PC-9 (cell line): ENCODE measurements around the gene KCNH4. TPM values are rescaled to one million over a fixed set of nuclear protein-coding genes. Genes with fewer than 3 reads are reported as not detected.

Experiments used
- Bru-seq: library from RNA; stranded (reverse); fragments of 400-500 nt; gene quantifications from one replicate; lab custom pipeline; 2021; lab: Mats Ljungman, UMichigan
- BruChase-seq, 2 experiments: library from RNA; stranded (reverse); fragments of 400-500 nt; gene quantifications; one replicate each; lab custom pipeline; 2021; lab: Mats Ljungman, UMichigan
- BruUV-seq: library from RNA; stranded (reverse); fragments of 400-500 nt; replicated peaks from 2 replicates; lab custom pipeline; 2021; lab: Mats Ljungman, UMichigan
- CTCF ChIA-PET: fragments of 300-600 bp; sonication (Branson Sonifier 250); formaldehyde crosslinking; loops from one replicate; lab custom pipeline; 2022; ENCODE audit warnings: antibody characterized with exemption; lab: Charles Lee
- POLR2A ChIA-PET: fragments of 300-600 bp; sonication (Branson Sonifier 250); formaldehyde crosslinking; loops from one replicate; lab custom pipeline; 2022; ENCODE audit warnings: antibody characterized with exemption; ENCODE audit not compliant: unreplicated experiment; lab: Charles Lee
- DNase-seq, 2 experiments: peaks; one replicate each; pipeline versions ENCODE4 v3.0.0 to v3.0.0-alpha.2; 2015 to 2022; ENCODE audit warnings: mixed read lengths in 1 of 2
- H2AFZ ChIP-seq: fragments of 200-600 bp; sonication (generic); 2 replicates; pipeline ENCODE4 v1.8.1; 2017; ENCODE audit warnings: antibody characterized with exemption
- H3F3A ChIP-seq: fragments of 200-600 bp; sonication (generic); 2 replicates; pipeline ENCODE4 v1.8.1; 2017; ENCODE audit warnings: antibody characterized with exemption, mild to moderate bottlenecking, low read depth; ENCODE audit not compliant: insufficient read depth
- H3K27ac ChIP-seq: fragments of 200-600 bp; sonication (generic); 2 replicates; pipeline ENCODE4 v1.6.1; 2016; ENCODE audit warnings: mixed run types
- H3K27me3 ChIP-seq: fragments of 200-600 bp; sonication (generic); 2 replicates; pipeline ENCODE4 v1.6.1; 2016; ENCODE audit warnings: low read depth, mixed run types; ENCODE audit not compliant: insufficient read depth
- H3K36me3 ChIP-seq: fragments of 200-600 bp; sonication (generic); 2 replicates; pipeline ENCODE4 v1.6.1; 2016; ENCODE audit warnings: low read depth, mixed run types
- H3K4me1 ChIP-seq: fragments of 200-600 bp; sonication (generic); replicated peaks from 2 replicates; pipeline ENCODE4 v1.6.1; 2016; ENCODE audit warnings: mixed run types; ENCODE audit not compliant: insufficient read depth
- H3K4me2 ChIP-seq: fragments of 200-600 bp; sonication (generic); 2 replicates; pipeline ENCODE4 v1.6.1; 2017; ENCODE audit warnings: mixed run types
- H3K4me3 ChIP-seq: fragments of 200-600 bp; sonication (generic); 2 replicates; pipeline ENCODE4 v1.6.1; 2016; ENCODE audit warnings: mixed run types
- H3K79me2 ChIP-seq: fragments of 200-600 bp; sonication (generic); 2 replicates; pipeline ENCODE4 v1.6.1; 2017; ENCODE audit warnings: low read depth, mixed run types
- H3K9me2 ChIP-seq: fragments of 200-600 bp; sonication (generic); 2 replicates; pipeline ENCODE4 v1.8.1; 2017; ENCODE audit warnings: mild to moderate bottlenecking; ENCODE audit not compliant: insufficient read depth
- H3K9me3 ChIP-seq: fragments of 200-600 bp; sonication (generic); 2 replicates; pipeline ENCODE4 v1.8.1; 2016; ENCODE audit warnings: low read depth; ENCODE audit not compliant: insufficient read depth
- H4K20me1 ChIP-seq: fragments of 200-600 bp; sonication (generic); 2 replicates; pipeline ENCODE4 v1.8.1; 2017; ENCODE audit not compliant: insufficient read depth
- EZH2 ChIP-seq: fragments of 200-600 bp; sonication (generic); IDR thresholded peaks from 2 replicates; pipeline ENCODE4 v1.8.0; 2017; ENCODE audit warnings: antibody characterized with exemption, low read depth
- intact Hi-C: fragments of 100-400 bp; cut with micrococcal nuclease; formaldehyde crosslinking; loops from one replicate; pipeline ENCODE4 v1.10.0; 2022; ENCODE audit not compliant: unreplicated experiment
- long read RNA-seq: library from polyadenylated mRNA; stranded (forward); transcript quantifications from one replicate; pipeline ENCODE4 v2.0.0, GENCODE V29; 2022
- total RNA-seq: library from RNA; stranded (reverse); gene quantifications from 2 replicates; pipeline ENCODE4 v1.2.3, GENCODE V29; 2021
- TF ChIP-seq, protein P1 (sequence below): fragments of 200-600 bp; sonication (generic); conservative IDR thresholded peaks from 2 replicates; pipeline ENCODE4 v1.6.1; 2017; ENCODE audit warnings: mixed run types, antibody characterized with exemption, mild to moderate bottlenecking, moderate library complexity

KCNH4 gene
- not detected in 2 replicates for total RNA-seq
- not detected for Bru-seq, nascent RNA
- not detected for BruChase-seq, experiment 1, labeled RNA remaining after a 2-hour chase
- BruChase-seq, experiment 2, labeled RNA remaining after a 6-hour chase: not detected
- long read RNA-seq: 0 reads

DNA sequence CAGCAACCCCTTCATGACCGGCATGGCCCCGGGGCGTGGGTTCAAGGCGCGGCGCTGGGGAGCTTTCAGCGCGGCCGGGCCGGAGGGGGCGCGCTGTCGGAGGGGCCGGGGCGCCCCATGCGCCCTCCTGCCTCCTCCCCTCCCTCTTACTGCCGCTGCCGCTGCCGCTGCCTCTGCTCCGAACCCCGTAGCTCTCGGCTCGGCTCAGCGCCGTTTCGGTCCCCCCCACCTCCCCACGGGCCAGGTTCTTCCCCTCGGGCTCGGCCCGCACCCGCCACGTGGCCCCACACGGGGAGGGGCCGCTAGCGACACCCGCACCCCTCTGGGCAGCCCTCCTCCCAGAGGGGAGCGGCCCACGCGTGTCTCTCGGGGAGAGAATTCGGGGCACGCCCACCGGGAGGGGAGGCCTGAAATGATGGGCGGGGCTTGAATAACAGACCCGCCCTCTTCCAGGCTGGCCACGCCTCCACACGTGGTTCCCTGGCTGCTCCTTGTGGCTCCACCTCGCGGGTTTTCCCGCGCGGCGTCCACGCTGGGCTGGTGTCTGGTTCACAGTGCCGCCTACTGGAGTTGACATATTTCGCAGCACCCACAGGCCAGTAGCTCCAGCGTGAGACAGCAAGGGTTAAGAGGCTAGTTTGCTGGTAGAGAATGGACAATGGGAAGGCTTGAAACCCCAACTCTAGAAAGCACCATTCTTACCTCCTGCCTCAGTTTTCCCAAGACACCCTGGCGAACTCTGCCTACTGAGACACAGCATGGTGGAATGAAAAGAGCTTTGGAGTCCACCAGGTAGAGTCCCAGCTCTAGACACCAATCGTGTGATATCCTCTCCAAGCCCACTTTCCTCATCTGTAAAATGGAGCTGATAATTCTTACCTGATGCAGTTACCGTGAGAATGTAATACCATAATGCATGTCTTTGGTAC lies at the start of gene KCNH4:
KCNH4 (minus strand) TSS at position 221 of the 929 bp plus-strand sequence; CDS start at position 24, 197 bp downstream.
- Histone ChIP-seq H4K20me1 (no peaks in the 10 kb centered on the region), H3K27ac (no peak within 1 kb of the TSS), H3K4me2 (no peak within 1 kb of the TSS), H3K36me3 (no peaks in the 10 kb centered on the region), H3K9me2 (no peaks in the 10 kb centered on the region), H3K4me3 (no peak within 1 kb of the TSS), H2AFZ (no peak within 1 kb of the TSS), H3K79me2 (no peaks in the 10 kb centered on the region), H3F3A (peaks cover 19% of the 10 kb centered on the region; the same call in 1 of the 2 replicates), H3K9me3 (no peaks in the 10 kb centered on the region), H3K4me1 (peaks cover 19% of the 10 kb centered on the region; the same call in 1 of the 2 replicates), H3K27me3 (peaks cover 22% of the 10 kb centered on the region)
- intact Hi-C loops: no loop called here
- POLR2A ChIA-PET: no interaction called here
- DNase-seq: no peak
- CTCF ChIA-PET: interaction anchor here (0.6 kb wide), 1 partner anchor 75 kb away, joined by 10 read pairs; no protein-coding TSS in a partner anchor
- no TSS peak for BruUV-seq
- no peak for TF ChIP-seq EZH2
- TF ChIP-seq, protein P1, sequence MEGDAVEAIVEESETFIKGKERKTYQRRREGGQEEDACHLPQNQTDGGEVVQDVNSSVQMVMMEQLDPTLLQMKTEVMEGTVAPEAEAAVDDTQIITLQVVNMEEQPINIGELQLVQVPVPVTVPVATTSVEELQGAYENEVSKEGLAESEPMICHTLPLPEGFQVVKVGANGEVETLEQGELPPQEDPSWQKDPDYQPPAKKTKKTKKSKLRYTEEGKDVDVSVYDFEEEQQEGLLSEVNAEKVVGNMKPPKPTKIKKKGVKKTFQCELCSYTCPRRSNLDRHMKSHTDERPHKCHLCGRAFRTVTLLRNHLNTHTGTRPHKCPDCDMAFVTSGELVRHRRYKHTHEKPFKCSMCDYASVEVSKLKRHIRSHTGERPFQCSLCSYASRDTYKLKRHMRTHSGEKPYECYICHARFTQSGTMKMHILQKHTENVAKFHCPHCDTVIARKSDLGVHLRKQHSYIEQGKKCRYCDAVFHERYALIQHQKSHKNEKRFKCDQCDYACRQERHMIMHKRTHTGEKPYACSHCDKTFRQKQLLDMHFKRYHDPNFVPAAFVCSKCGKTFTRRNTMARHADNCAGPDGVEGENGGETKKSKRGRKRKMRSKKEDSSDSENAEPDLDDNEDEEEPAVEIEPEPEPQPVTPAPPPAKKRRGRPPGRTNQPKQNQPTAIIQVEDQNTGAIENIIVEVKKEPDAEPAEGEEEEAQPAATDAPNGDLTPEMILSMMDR: no peak

- Histone ChIP-seq H3K36me3 (0 out of 2 replicates have a peak, but pooled peaks cover 5% of the 10 kb centered on the region), H3K79me2 (no peaks in the 10 kb centered on the region), H3K4me2 (no peak overlapping the region), H3K27me3 (no peaks in the 10 kb centered on the region), H3K4me1 (0 out of 2 replicates have a peak, but pooled peaks cover 6% of the 10 kb centered on the region), H3K9me2 (no peaks in the 10 kb centered on the region), H2AFZ (no peak overlapping the region), H3K9me3 (no peaks in the 10 kb centered on the region), H3F3A (peaks cover 5% of the 10 kb centered on the region; the same call in 1 of the 2 replicates), H3K27ac (no peak overlapping the region), H3K4me3 (no peak overlapping the region), H4K20me1 (no peaks in the 10 kb centered on the region)
- CTCF ChIA-PET: no interaction called here
- no TSS peak for BruUV-seq
- DNase-seq: no peak
- POLR2A ChIA-PET: no interaction called here
- TF ChIP-seq, protein P1: no peak
- no peak for TF ChIP-seq EZH2
- intact Hi-C loops: no loop called here
Measured at GRCh38 chr17:42230225-42230624, 49.3 kb upstream of the KCNH4 start.

DNA sequence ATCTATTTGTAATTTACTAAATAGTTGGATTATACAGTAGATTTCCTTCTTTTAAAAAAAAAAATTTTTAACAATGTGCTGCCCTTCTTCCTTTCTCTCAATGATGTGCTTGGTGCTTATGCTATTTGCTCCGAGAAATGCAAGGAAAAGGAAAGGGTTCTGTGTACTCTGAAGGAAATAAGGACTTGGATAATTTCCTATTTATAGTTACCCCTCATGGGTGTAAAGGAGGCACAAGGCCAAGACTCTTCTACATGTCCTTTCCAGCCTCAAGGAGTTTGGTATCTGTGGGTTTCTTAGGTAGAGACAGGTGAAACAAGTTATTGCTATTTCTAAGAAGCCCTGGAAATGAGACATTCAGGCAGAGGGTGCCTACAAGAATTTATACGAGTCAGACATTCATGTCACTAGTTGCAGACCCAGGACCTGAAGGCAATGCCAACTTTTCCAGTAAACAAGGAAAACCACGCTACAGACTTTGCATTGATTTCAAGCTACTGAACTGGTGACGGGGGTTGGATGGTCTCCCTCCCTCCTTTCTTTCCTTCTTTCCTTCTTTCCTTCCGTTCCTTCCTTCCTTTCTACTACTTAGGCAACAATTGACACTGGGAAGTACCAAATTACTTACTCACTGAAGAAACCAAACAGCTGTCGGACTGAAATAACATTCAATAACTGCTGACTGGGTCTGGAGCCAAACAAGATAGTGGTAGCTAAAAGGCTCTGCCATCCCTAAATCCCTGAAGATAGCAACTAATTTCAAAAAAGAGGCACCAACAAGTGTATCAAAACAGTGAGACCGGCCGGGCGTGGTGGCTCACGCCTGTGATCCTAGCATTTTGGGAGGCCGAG lies 47.1 kb upstream of the KCNH4 start:
- TF ChIP-seq EZH2: no peak
- TF ChIP-seq, protein P1: no peak
- no peak overlapping the region for H3K4me2 ChIP-seq
- no peaks in the 10 kb centered on the region for H3K9me2 ChIP-seq
- H3K4me1 ChIP-seq: 0 out of 2 replicates have a peak, but pooled peaks cover 3% of the 10 kb centered on the region
- 0 out of 2 replicates have a peak, but pooled peaks cover 5% of the 10 kb centered on the region for H3K36me3 ChIP-seq
- peak overlapping the region; percentile 17; the same call in 1 of the 2 replicates for H3K27ac ChIP-seq
- no peaks in the 10 kb centered on the region for H3K9me3 ChIP-seq
- ChIA-PET POLR2A (no interaction called here), CTCF (no interaction called here)
- no peak overlapping the region for H2AFZ ChIP-seq
- no peaks in the 10 kb centered on the region for H4K20me1 ChIP-seq
- H3K4me3 ChIP-seq: no peak overlapping the region
- no TSS peak for BruUV-seq
- no peaks in the 10 kb centered on the region for H3K79me2 ChIP-seq
- intact Hi-C loops: no loop called here
- no peaks in the 10 kb centered on the region for H3F3A ChIP-seq
- H3K27me3 ChIP-seq: no peaks in the 10 kb centered on the region
- DNase-seq: no peak
